GM23248 (cell line): Measurements from ENCODE around the gene PIK3CD. TPM values are rescaled to one million over a fixed set of nuclear protein-coding genes. Genes with fewer than 3 reads are reported as not detected.

Experiments
- DNase-seq: peaks from one replicate; pipeline ENCODE4 v3.0.0-alpha.2; 2015
- H2AFZ ChIP-seq: fragments of 200-600 bp; sonication (generic); 2 replicates; pipeline ENCODE4 v1.6.1; 2016; ENCODE audit warnings: antibody characterized with exemption
- H3F3A ChIP-seq: fragments of 200-600 bp; sonication (generic); 2 replicates; pipeline ENCODE4 v1.6.1; 2016; ENCODE audit warnings: mild to moderate bottlenecking, antibody characterized with exemption, mixed run types; ENCODE audit not compliant: insufficient read depth
- H3K27ac ChIP-seq: fragments of 200-600 bp; sonication (generic); 2 replicates; pipeline ENCODE4 v1.5.1; 2016; ENCODE audit warnings: mild to moderate bottlenecking
- H3K27me3 ChIP-seq: fragments of 200-600 bp; sonication (generic); replicated peaks from 2 replicates; pipeline ENCODE4 v1.6.1; 2016; ENCODE audit warnings: mild to moderate bottlenecking; ENCODE audit not compliant: insufficient read depth
- H3K36me3 ChIP-seq: fragments of 200-600 bp; sonication (generic); 2 replicates; pipeline ENCODE4 v1.6.1; 2016; ENCODE audit warnings: low read depth, mild to moderate bottlenecking
- H3K4me1 ChIP-seq: fragments of 200-600 bp; sonication (generic); 2 replicates; pipeline ENCODE4 v1.6.1; 2016; ENCODE audit warnings: mild to moderate bottlenecking; ENCODE audit not compliant: insufficient read depth
- H3K4me2 ChIP-seq: fragments of 200-600 bp; sonication (generic); one replicate; pipeline ENCODE4 v1.6.1; 2016; ENCODE audit warnings: mild to moderate bottlenecking; ENCODE audit not compliant: unreplicated experiment
- H3K4me3 ChIP-seq: fragments of 200-600 bp; sonication (generic); 2 replicates; pipeline ENCODE4 v1.5.1; 2016; ENCODE audit warnings: mild to moderate bottlenecking
- H3K79me2 ChIP-seq: fragments of 200-600 bp; sonication (generic); 2 replicates; pipeline ENCODE4 v1.6.1; 2016; ENCODE audit warnings: mild to moderate bottlenecking; ENCODE audit not compliant: insufficient read depth
- H3K9ac ChIP-seq: fragments of 200-600 bp; sonication (generic); 2 replicates; pipeline ENCODE4 v1.6.1; 2016; ENCODE audit warnings: mild to moderate bottlenecking
- H3K9me2 ChIP-seq: fragments of 200-600 bp; sonication (generic); 2 replicates; pipeline ENCODE4 v1.6.1; 2016; ENCODE audit warnings: mixed run types, mild to moderate bottlenecking, moderate library complexity; ENCODE audit not compliant: insufficient read depth
- H3K9me3 ChIP-seq: fragments of 200-600 bp; sonication (generic); one replicate; pipeline ENCODE4 v1.6.1; 2017; ENCODE audit warnings: low read depth
- H4K20me1 ChIP-seq: fragments of 200-600 bp; sonication (generic); 2 replicates; pipeline ENCODE4 v1.6.0; 2016; ENCODE audit not compliant: insufficient read depth
- EZH2 ChIP-seq: fragments of 200-600 bp; sonication (generic); IDR thresholded peaks from 2 replicates; pipeline ENCODE4 v1.6.1; 2018; ENCODE audit warnings: antibody characterized with exemption, mild to moderate bottlenecking; ENCODE audit not compliant: insufficient read depth, poor library complexity, severe bottlenecking
- EZH2phosphoT487 ChIP-seq: fragments of 200-600 bp; sonication (generic); IDR thresholded peaks from 2 replicates; pipeline ENCODE4 v1.6.1; 2018; ENCODE audit warnings: antibody characterized with exemption, moderate library complexity, mild to moderate bottlenecking, low read depth; ENCODE audit not compliant: insufficient read depth
- WGBS, 2 experiments: methylation state at CpG; one replicate each; pipeline ENCODE4 v1.1.6; 2015 to 2017; ENCODE audit warnings: low lambda C conversion rate in 2 of 2, low coverage in 1 of 2; ENCODE audit errors: missing lambda C conversion rate in 2 of 2; 5-methylcytosine and 5-hydroxymethylcytosine counted together
- in situ Hi-C: fragments of 300-500 bp; cut with MboI; formaldehyde crosslinking; loops from 2 replicates; pipeline ENCODE4 v1.15.0; 2020
- polyA plus RNA-seq: library from polyadenylated mRNA; unstranded; fragments of >200 nt; fragmentation: Nextera tagmentation; extraction: Ambion mirVana; gene quantifications from 2 replicates; pipeline ENCODE4 v1.2.1, GENCODE V29; 2016
- total RNA-seq: library from RNA; depleted of rRNA; stranded (reverse); fragments of >200 nt; shearing (Covaris generic); gene quantifications from 2 replicates; pipeline ENCODE4 v1.2.3, GENCODE V29; 2014; rRNA removed

PIK3CD gene
- total and polyA plus RNA-seq, 2 experiments from 2014 or later: 3.5 to 7.1 TPM

- Histone ChIP-seq H3K9ac (no peak overlapping the region), H3K9me3 (no peaks in the 10 kb centered on the region), H3K79me2 (peaks cover 37% of the 10 kb centered on the region), H3K4me2 (no peak overlapping the region), H3K27ac (no peak overlapping the region), H3K9me2 (no peaks in the 10 kb centered on the region), H3K27me3 (no peaks in the 10 kb centered on the region), H3K4me1 (peaks cover 21% of the 10 kb centered on the region), H2AFZ (no peak overlapping the region), H3F3A (peaks cover 32% of the 10 kb centered on the region), H3K36me3 (0 out of 2 replicates have a peak, but pooled peaks cover 11% of the 10 kb centered on the region), H4K20me1 (no peaks in the 10 kb centered on the region), H3K4me3 (no peak overlapping the region)
- WGBS, 2 experiments: 86% methylated on average over 3 of the region's 3 CpGs; no CpG with 5 or more reads in 1 of the 2 experiments
- in situ Hi-C loops: no loop called here
- DNase-seq: no peak
- TF ChIP-seq EZH2: no peak
These were observed 117.5 kb downstream of the PIK3CD start for GRCh38 chr1:9768983-9769382.

- Histone ChIP-seq H3F3A (peaks cover 27% of the 10 kb centered on the region), H3K4me3 (no peak overlapping the region), H2AFZ (no peak overlapping the region), H3K4me2 (no peak overlapping the region), H3K27ac (no peak overlapping the region), H3K79me2 (peaks cover 37% of the 10 kb centered on the region), H4K20me1 (no peaks in the 10 kb centered on the region), H3K9ac (no peak overlapping the region), H3K9me3 (no peaks in the 10 kb centered on the region), H3K9me2 (no peaks in the 10 kb centered on the region), H3K27me3 (no peaks in the 10 kb centered on the region), H3K4me1 (peaks cover 12% of the 10 kb centered on the region), H3K36me3 (0 out of 2 replicates have a peak, but pooled peaks cover 11% of the 10 kb centered on the region)
- in situ Hi-C loops: no loop called here
- no peak for DNase-seq
- TF ChIP-seq EZH2 (no peak), EZH2phosphoT487 (no peak)
- 93 to 94% methylated on average over 10 of the region's 10 CpGs for WGBS, 2 experiments
These were observed 118.8 kb downstream of the PIK3CD start for GRCh38 chr1:9770298-9770697.

GRCh38 chr1:9774712-9775679 is 123.5 kb downstream of the PIK3CD start:
- 0 out of 2 replicates have a peak, but pooled peaks cover 11% of the 10 kb centered on the region for H3K36me3 ChIP-seq
- H3K9ac ChIP-seq: no peak overlapping the region
- no peaks in the 10 kb centered on the region for H3K9me3 ChIP-seq
- DNase-seq: no peak
- H3K9me2 ChIP-seq: no peaks in the 10 kb centered on the region
- no peaks in the 10 kb centered on the region for H3K27me3 ChIP-seq
- 87 to 92% methylated on average over 20 of the region's 20 CpGs for WGBS, 2 experiments
- in situ Hi-C loops: no loop called here
- H3K4me2 ChIP-seq: no peak overlapping the region
- H3K4me1 ChIP-seq: 0 out of 2 replicates have a peak, but pooled peaks cover 5% of the 10 kb centered on the region
- no peak overlapping the region for H3K4me3 ChIP-seq
- peaks cover 69% of the 10 kb centered on the region for H3K79me2 ChIP-seq
- H3K27ac ChIP-seq: no peak overlapping the region
- H4K20me1 ChIP-seq: no peaks in the 10 kb centered on the region
- H2AFZ ChIP-seq: no peak overlapping the region
- TF ChIP-seq EZH2phosphoT487: no peak
- no peak for TF ChIP-seq EZH2
- H3F3A ChIP-seq: peaks cover 12% of the 10 kb centered on the region

- Histone ChIP-seq H3K4me1 (0 out of 2 replicates have a peak, but pooled peaks cover 5% of the 10 kb centered on the region), H3K27ac (peak overlapping the region; percentile 48), H3F3A (peaks cover 12% of the 10 kb centered on the region), H3K4me3 (no peak overlapping the region), H3K9me2 (no peaks in the 10 kb centered on the region), H3K36me3 (0 out of 2 replicates have a peak, but pooled peaks cover 11% of the 10 kb centered on the region), H3K9ac (no peak overlapping the region), H3K9me3 (no peaks in the 10 kb centered on the region), H3K4me2 (peak overlapping the region; percentile 13), H3K27me3 (no peaks in the 10 kb centered on the region), H3K79me2 (peaks cover 79% of the 10 kb centered on the region), H2AFZ (no peak overlapping the region), H4K20me1 (no peaks in the 10 kb centered on the region)
- in situ Hi-C loops: no loop called here
- DNase-seq: no peak
- TF ChIP-seq EZH2phosphoT487 (no peak), EZH2 (no peak)
- WGBS, 2 experiments: 76 to 85% methylated on average over 2 of the region's 2 CpGs
These were observed 125.2 kb downstream of the PIK3CD start for GRCh38 chr1:9776685-9777084.

Other genes starting within 250 kb of the PIK3CD start
- 4.2 and 4.6 TPM in 2 replicates for gene SLC25A33, start 112.3 kb upstream of the PIK3CD start, total RNA-seq
- gene SLC25A33, start 112.3 kb upstream of the PIK3CD start, polyA plus RNA-seq: 5.8 and 6.4 TPM in 2 replicates
- 4.7 and 5.7 TPM in 2 replicates for gene TMEM201, start 62.8 kb upstream of the PIK3CD start, total RNA-seq
- 6.7 and 7.2 TPM in 2 replicates for gene TMEM201, start 62.8 kb upstream of the PIK3CD start, polyA plus RNA-seq
- 67.8 and 72.6 TPM in 2 replicates for gene CLSTN1, start 172.2 kb downstream of the PIK3CD start, total RNA-seq
- 56.8 and 59.7 TPM in 2 replicates for gene CLSTN1, start 172.2 kb downstream of the PIK3CD start, polyA plus RNA-seq